OCI-LY1 (cell line): ENCODE measurements around the gene SMARCC2.
"Not testable (repeated sequence)": the region's sequence is repeated elsewhere in the genome, so short reads cannot be mapped to it uniquely, and the experiment has no call there.

Source experiments
- EZH2 ChIP-seq: fragments of 200-600 bp; sonication (generic), shearing (Covaris generic); IDR thresholded peaks from 2 replicates; pipeline ENCODE4 v1.8.0; 2017; ENCODE audit warnings: borderline replicate concordance, mixed run types, mild to moderate bottlenecking, antibody characterized with exemption, low read length, moderate library complexity, mixed read lengths
- TF ChIP-seq, protein P1 (sequence below): fragments of 200-600 bp; sonication (generic), shearing (Covaris generic); IDR thresholded peaks from 2 replicates; pipeline ENCODE4 v1.5.1; 2017; ENCODE audit warnings: mild to moderate bottlenecking, antibody characterized with exemption, low read length, moderate library complexity, mixed read lengths

DNA sequence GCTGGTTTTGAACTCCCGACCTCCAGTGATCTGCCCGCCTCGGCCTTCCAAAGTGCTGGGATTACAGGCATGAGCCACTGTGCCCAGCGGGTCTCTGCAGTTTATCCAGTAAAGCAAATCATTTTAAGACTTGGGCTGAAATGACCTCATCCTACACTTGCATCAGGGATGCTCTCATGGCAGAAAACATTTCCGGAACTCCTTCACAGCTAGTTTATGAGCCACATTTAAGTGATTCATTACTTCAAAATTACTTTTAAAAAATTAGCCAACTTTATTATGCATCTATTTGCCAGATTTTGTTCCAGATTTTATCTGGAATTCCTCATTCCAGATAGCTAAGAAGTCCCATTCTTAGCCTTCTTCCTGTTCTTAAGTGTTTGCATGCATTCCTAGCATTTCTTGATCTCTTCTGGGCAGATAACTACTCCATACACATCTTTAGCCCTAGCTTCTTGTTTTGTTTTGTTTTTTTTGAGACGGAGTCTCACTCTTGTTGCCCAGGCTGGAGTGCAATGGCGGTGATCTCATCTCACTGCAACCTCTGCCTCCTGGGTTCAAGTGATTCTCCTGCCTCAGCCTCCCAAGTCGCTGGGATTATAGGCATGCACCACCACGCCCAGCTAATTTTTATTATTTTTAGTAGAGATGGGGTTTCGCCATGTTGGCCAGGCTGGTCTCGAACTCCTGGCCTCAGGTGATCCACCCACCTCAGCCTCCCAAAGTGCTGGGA, 7.7 kb upstream of the SMARCC2 start:
- TF ChIP-seq, protein P1, sequence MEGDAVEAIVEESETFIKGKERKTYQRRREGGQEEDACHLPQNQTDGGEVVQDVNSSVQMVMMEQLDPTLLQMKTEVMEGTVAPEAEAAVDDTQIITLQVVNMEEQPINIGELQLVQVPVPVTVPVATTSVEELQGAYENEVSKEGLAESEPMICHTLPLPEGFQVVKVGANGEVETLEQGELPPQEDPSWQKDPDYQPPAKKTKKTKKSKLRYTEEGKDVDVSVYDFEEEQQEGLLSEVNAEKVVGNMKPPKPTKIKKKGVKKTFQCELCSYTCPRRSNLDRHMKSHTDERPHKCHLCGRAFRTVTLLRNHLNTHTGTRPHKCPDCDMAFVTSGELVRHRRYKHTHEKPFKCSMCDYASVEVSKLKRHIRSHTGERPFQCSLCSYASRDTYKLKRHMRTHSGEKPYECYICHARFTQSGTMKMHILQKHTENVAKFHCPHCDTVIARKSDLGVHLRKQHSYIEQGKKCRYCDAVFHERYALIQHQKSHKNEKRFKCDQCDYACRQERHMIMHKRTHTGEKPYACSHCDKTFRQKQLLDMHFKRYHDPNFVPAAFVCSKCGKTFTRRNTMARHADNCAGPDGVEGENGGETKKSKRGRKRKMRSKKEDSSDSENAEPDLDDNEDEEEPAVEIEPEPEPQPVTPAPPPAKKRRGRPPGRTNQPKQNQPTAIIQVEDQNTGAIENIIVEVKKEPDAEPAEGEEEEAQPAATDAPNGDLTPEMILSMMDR: not testable (repeated sequence)
- not testable (repeated sequence) for TF ChIP-seq EZH2
